GM10847 (cell line): ENCODE data around the gene NBAS.

ENCODE experiments used
- POLR2A ChIP-seq: IDR thresholded peaks from 2 replicates; pipeline ENCODE4 v1.6.1; 2011; ENCODE audit not compliant: insufficient read length; ENCODE audit errors: extremely low read depth

Gene NBAS

DNA sequence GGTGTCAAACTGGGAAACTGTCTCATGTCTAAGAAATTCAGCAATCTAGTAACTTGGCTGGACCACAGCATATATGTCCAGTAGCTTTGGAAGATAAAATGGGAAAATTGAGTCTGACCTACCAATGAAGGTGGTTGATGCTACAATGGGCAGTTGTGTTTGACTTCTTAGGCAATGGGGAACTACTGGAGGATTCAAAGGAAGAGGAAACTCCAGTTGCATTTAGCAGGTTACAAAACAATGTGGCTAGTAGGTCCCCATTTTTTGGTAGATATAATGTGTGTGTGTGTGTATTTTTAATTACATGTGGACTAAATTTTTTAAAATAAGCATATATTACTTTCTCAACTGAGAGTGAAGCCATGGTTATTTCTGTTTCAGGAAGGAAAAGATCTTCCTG is 427.7 kb downstream of the NBAS start:
- no peak for TF ChIP-seq POLR2A

DNA sequence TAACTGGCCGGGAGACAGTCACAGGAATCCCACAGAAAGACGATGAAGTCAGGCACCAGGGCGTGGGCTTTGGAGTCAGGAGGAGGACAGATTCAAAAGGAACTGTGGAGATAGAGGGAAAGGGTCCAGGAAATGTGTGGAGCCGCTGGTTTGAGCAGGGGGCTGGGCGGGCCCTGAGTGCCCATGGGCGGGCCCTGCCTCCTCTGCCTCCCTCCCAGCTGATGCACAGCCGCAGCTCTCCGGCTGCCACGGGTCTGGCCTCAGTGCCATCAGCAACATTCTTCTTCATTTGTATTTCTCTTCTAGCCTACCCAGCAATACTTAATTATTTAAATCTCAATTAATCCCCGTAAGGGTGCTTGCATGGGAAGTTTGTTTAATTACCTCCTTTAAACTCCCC is 432.3 kb downstream of the NBAS start:
- TF ChIP-seq POLR2A: no peak

DNA sequence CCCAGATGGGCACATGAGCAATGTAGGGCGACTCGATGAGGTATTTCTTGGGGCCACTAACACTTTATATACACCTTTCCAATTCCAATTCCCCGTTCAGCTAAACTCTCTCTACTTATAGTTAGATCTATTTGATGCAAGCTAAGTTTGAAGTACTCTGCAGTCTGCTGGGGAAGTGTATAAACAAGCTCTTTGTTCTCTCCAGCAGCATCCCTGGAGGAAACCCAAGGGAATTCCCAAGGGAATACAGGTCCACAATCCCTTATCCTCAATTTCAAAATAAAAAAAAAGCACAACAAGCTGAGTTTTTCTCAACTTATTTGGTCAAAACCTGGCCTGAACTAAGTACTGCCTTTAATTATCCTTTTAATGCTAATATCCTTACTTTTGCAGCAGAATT is 433.3 kb downstream of the NBAS start:
- TF ChIP-seq POLR2A: no peak

DNA sequence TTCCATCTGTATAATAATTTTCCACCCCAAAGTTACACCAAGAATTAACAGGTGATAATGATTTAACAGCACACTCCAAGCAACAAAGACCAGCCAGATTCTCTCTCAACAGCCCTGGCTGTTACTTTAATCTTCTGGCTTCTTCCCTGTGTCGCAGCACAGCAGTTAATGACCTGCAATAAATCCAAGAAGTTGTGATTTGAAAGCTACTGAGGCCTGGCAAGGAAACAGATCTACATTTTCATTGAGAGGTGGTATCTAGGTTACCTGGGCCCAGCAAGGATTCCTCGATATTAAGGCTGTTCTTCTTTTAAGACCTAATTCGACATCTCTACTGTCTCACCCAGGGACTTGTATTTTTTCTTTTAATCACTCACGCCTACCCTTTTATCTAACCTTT is 433.8 kb downstream of the NBAS start:
- TF ChIP-seq POLR2A: no peak

DNA sequence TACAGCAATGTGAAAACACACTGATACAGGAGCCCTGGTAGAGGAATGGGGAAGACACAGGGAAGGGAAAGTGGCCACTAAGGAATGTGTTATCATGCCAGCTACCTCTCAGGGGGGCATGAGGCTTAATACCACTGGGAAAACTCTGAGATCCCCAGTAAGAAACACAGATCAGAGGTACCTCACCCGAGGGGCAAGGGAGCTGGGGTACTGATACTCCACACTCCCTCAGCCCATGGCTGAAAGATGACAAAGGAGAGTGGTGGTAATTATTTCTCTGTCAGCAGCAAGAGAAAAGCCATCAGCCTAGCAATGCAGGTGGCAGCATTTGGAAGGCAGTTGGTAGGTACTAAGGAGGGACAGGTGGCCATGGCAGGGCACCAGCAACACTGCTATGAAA is 434.8 kb downstream of the NBAS start:
- TF ChIP-seq POLR2A: no peak

DNA sequence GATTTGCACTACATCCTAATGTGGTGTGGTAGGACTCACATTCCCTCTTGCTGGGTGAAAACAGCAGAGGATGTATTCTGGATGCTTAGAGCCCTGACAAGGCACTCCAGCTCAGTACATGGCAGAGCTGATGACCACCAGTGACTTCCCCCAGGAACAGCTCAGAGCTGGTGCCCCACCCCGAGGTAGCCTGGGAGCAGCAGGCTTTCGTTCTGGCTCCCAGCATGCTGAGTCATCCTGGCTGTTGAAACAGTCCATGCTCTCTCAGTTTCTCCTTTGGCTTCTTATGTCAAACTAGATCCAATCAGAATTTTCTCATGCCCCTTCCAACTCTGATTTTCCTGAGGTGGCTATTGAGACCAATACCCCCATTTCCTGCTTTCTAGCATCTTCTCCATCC is 438.2 kb downstream of the NBAS start:
- no peak for TF ChIP-seq POLR2A

DNA sequence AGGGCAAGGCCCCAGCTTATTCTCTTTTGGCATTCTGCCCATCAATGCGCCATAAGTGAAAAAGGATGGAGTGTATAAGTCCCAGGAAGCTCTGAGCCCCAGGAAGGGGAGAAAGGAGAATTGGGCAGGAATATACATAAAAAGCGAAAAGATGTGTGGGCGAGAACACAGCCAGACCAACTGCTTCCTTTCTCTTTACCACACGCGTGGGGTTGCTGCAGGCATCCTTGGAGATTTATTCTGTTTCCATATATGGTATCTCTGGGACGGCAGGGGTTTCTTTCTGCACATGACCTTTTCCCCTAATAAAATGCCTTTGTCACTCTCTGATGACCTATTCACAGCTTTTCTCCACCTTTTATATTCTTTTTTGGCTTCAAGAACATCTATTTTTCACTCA is 440.5 kb downstream of the NBAS start:
- TF ChIP-seq POLR2A: no peak

DNA sequence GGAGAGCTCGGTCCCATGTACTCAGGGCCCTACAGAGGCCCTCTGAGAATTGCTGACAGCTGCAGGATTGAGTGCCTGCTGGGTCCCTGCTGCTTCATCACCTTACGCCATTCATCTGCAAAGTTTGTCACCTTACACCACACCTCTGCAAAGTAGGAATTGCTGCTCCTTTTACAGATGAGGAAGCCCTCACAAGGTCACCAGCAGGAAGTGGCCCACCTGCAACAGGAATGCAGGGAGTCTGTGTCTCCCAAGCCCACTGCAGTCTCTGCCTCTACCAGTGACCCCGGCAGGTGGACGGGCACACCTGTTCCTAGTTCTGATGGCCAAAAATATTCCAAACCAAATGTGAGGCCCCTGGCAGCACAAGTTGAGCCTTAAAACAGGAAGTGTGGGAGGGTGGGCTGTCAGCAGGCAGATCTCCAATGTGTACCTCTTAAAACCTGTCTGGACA is 441.4 kb downstream of the NBAS start:
- TF ChIP-seq POLR2A: no peak

DNA sequence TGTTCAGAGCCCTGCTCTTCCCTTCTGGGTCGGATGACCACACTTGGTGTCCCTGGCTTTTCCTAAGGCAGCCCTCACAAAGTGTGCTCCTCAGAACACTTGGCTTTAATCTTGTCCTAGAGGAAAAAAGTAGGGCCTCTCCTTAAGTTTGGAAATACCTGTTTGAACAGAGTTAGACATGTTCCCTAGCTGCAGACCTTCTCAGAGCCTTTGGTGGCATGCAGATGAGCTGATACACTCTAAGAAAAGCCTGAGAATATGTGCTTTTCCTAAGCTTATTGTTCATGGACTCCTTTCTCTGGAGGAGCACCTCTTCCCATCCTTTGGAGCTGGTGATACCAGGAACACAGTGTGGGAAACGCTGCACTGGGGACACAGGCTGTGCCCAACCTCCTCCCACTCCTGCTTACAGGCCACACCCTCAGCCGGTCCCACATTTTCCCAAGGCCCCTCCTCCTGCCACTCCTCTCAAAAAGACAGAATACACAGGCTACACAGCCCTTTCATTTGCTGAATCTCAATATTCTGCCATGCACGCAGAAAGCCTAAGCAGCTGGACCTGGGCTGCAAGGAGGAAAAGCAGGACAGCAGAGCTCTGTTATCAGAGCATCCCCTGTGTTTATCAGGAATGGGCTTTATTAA is 443.6 kb downstream of the NBAS start:
- TF ChIP-seq POLR2A: no peak
